Measurements from ENCODE around the gene U2AF2.
"Not testable (repeated sequence)": the region's sequence is repeated elsewhere in the genome, so short reads cannot be mapped to it uniquely, and the experiment has no call there.

U2AF2 gene

GRCh38 chr19:55692681-55693081, 37.8 kb downstream of the U2AF2 start:
- no peak for DNase-seq

GRCh38 chr19:55693336-55693974, 38.6 kb downstream of the U2AF2 start:
- DNase-seq = no peak

- DNase-seq = no peak
Measured at GRCh38 chr19:55694241-55694655, 39.4 kb downstream of the U2AF2 start.

- no peak for DNase-seq
Measured at GRCh38 chr19:55694656-55695491, 40.0 kb downstream of the U2AF2 start.

- DNase-seq = no peak
Measured at GRCh38 chr19:55695511-55696290, 40.9 kb downstream of the U2AF2 start.

- DNase-seq = no peak
Measured at GRCh38 chr19:55696301-55697068, 41.6 kb downstream of the U2AF2 start.

GRCh38 chr19:55697069-55697440, 42.2 kb downstream of the U2AF2 start:
- no peak for DNase-seq

- no peak for DNase-seq
Measured at GRCh38 chr19:55697698-55698097, 42.9 kb downstream of the U2AF2 start.

GRCh38 chr19:55698256-55698655, 43.4 kb downstream of the U2AF2 start:
- DNase-seq = no peak

GRCh38 chr19:55699221-55699620, 44.4 kb downstream of the U2AF2 start:
- DNase-seq = no peak

- no peak for DNase-seq
Measured at GRCh38 chr19:55700813-55701212, 46.0 kb downstream of the U2AF2 start.

GRCh38 chr19:55702131-55702627, 47.3 kb downstream of the U2AF2 start:
- no peak for DNase-seq

- DNase-seq = peak; percentile 76
Measured at GRCh38 chr19:55703790-55704215, 49.0 kb downstream of the U2AF2 start.

GRCh38 chr19:55704494-55705245, 49.8 kb downstream of the U2AF2 start:
- peak; percentile 18 for DNase-seq

- no peak for DNase-seq
Measured at GRCh38 chr19:55705972-55706371, 51.1 kb downstream of the U2AF2 start.

GRCh38 chr19:55711719-55712118, 56.9 kb downstream of the U2AF2 start:
- DNase-seq = no peak

GRCh38 chr19:55712804-55713631, 58.2 kb downstream of the U2AF2 start:
- no peak for DNase-seq

- DNase-seq = no peak
Measured at GRCh38 chr19:55716531-55716930, 61.7 kb downstream of the U2AF2 start.

GRCh38 chr19:55717251-55717650, 62.4 kb downstream of the U2AF2 start:
- no peak for DNase-seq

- DNase-seq = not testable (repeated sequence)
Measured at GRCh38 chr19:55717879-55718711, 63.3 kb downstream of the U2AF2 start.

All from activated CD4-positive, alpha-beta T cell treated with anti-CD3 and anti-CD28 coated beads for 48 hours (primary cell).